Measurements from ENCODE around the gene RIN1.
"Not testable (repeated sequence)": the region's sequence is repeated elsewhere in the genome, so short reads cannot be mapped to it uniquely, and the experiment has no call there.

RIN1 gene

DNA sequence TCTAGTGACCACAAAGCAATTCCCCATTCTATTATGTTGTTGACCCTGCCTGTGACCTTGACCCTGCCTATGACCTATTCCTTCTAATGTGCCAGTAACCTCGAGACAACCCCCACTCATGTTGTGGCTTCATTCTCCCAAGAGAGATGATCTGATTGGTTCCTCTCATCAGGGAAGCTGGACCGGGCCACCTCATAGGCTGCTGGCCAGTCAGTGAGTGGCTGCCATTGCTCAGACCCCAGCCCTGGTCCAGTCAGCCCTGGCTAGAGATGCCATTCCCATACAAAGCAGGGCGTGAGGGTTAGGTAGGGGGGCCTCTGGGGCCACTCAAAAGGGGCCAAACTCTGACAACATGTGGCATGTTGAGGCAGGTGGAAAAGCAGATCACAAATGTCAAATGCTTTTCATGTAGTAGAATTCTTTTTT is 23.4 kb upstream of the RIN1 start:
- Histone ChIP-seq H3K27me3 (ENCODE audit: control insufficient read depth, insufficient read depth, low read length, poor library complexity, severe bottlenecking) (no peaks in the 10 kb centered on the region), H3K36me3 (ENCODE audit: control insufficient read depth, insufficient read depth, low read length) (no peaks in the 10 kb centered on the region), H3K4me1 (ENCODE audit: control insufficient read depth, insufficient read depth, low read length) (no peaks in the 10 kb centered on the region), H3K27ac (ENCODE audit: insufficient read depth, low read depth, low read length, poor library complexity, severe bottlenecking) (no peak overlapping the region), H3K4me3 (ENCODE audit: insufficient read depth, low read depth, low read length) (no peak overlapping the region), H3K9me3 (ENCODE audit: control insufficient read depth, low read length) (no peaks in the 10 kb centered on the region)
- WGBS, 2 experiments = 88 to 92% methylated on average over 3 of the region's 3 CpGs

DNA sequence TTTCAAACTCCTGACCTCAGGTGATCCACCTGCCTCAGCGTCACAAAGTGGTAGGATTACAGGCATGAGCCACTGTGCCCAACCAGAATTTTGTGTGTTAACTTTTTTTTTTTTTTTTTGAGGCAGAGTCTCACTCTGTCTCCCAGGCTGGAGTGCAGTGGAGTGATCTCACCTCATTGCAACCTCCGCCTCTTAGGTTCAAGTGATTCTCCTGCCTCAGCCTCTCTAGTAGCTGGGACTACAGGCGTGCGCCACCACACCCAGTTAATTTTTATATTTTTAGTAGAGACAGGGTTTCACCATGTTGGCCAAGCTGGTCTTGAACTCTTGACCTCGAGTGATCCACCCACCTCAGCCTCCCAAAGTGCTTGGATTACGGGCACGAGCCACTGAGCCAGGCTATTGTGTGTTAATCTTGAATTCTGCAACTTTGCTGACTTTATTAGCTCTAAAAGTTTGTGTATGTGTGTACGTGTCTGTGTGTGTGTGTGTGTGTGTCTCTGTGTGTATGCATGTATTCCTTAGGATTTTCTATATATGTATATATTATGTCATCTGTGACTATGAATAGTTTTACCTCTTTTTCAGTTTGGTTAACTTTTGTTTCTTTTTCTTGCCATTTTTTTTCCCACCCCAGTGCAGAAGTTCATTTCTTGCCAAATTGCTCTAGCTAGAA is 14.5 kb upstream of the RIN1 start:
- not testable (repeated sequence) for H3K9me3 ChIP-seq (ENCODE audit: control insufficient read depth, low read length); H3K27me3 ChIP-seq (ENCODE audit: control insufficient read depth, insufficient read depth, low read length, poor library complexity, severe bottlenecking); H3K36me3 ChIP-seq (ENCODE audit: control insufficient read depth, insufficient read depth, low read length); H3K27ac ChIP-seq (ENCODE audit: insufficient read depth, low read depth, low read length, poor library complexity, severe bottlenecking); H3K4me3 ChIP-seq (ENCODE audit: insufficient read depth, low read depth, low read length)
- 93 to 96% methylated on average over 8 of the region's 8 CpGs for WGBS, 2 experiments
- H3K4me1 ChIP-seq (ENCODE audit: control insufficient read depth, insufficient read depth, low read length) = peaks cover 11% of the 10 kb centered on the region

DNA sequence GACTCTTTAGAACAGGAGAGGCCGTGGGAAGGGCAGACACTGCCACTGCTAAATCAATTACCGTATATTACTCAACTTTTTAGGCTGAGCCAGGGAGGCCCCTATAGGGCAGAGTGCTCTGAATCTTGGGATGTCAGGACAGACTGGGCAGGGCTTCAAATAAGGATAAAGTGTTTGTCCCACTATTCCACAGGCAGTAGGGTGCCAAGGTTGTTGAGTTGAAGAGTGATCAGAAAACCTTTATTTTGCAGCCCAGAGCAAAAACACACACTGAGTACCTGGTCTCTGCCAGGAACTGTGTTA is 12.8 kb upstream of the RIN1 start:
- Histone ChIP-seq H3K4me3 (ENCODE audit: insufficient read depth, low read depth, low read length) (no peak overlapping the region), H3K27ac (ENCODE audit: insufficient read depth, low read depth, low read length, poor library complexity, severe bottlenecking) (no peak overlapping the region), H3K4me1 (ENCODE audit: control insufficient read depth, insufficient read depth, low read length) (peaks cover 16% of the 10 kb centered on the region), H3K27me3 (ENCODE audit: control insufficient read depth, insufficient read depth, low read length, poor library complexity, severe bottlenecking) (no peaks in the 10 kb centered on the region), H3K36me3 (ENCODE audit: control insufficient read depth, insufficient read depth, low read length) (peaks cover 4% of the 10 kb centered on the region), H3K9me3 (ENCODE audit: control insufficient read depth, low read length) (no peaks in the 10 kb centered on the region)
- 94 to 100% methylated on average over 2 of the region's 2 CpGs for WGBS, 2 experiments

DNA sequence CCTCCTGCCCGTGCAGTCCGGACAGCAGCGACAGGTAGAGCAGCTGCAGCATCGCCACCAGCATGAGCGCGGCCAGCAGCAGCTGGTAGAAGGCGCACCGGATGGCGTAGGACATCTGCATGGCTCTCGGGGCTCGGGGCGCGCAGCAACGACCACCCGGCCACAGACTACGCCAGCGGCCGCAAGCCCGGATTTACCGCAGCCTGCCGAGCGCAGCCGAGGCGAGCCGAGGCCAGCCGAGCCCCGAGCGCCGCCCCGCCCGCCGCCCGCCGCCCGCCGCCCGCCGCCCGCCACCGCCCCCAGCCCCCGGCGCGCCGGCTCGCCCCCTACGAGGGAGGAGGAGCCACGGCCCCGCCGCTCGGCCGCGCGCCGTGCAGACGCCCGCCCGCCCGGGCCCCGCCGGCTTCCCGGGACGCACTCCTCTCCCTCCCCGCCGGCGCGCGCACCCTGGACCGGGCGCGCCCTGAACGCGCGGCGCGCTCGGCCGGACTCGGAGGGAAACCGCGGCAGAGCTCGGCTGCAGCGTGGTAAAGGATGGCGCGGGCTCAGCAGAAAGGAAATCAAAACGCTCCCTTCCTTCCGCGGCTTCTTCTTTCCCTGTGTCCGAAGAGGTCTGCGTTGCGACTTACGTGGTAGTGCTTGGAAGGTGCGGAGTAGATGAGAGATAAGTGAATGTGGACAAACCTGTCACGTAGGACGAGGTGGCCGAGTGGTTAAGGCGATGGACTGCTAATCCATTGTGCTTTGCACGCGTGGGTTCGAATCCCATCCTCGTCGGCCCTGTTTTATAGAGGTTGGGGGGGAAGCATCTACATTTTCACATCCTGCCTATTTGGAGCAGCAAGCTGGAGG is 11.4 kb upstream of the RIN1 start, which contains the start of gene B4GAT1:
Gene B4GAT1, minus strand, starts transcription at position 205 of the 852 bp plus-strand sequence. Its CDS starts 84 bp downstream, at position 121.
- H3K27ac ChIP-seq (ENCODE audit: insufficient read depth, low read depth, low read length, poor library complexity, severe bottlenecking) = peak within 1 kb of the TSS; percentile 64
- H3K27me3 ChIP-seq (ENCODE audit: control insufficient read depth, insufficient read depth, low read length, poor library complexity, severe bottlenecking) = no peaks in the 10 kb centered on the region
- peak within 1 kb of the TSS; percentile 68 for H3K4me3 ChIP-seq (ENCODE audit: insufficient read depth, low read depth, low read length)
- peaks cover 16% of the 10 kb centered on the region for H3K4me1 ChIP-seq (ENCODE audit: control insufficient read depth, insufficient read depth, low read length)
- no peaks in the 10 kb centered on the region for H3K9me3 ChIP-seq (ENCODE audit: control insufficient read depth, low read length)
- 1% methylated on average over 101 of the region's 101 CpGs for WGBS, 2 experiments
- no peaks in the 10 kb centered on the region for H3K36me3 ChIP-seq (ENCODE audit: control insufficient read depth, insufficient read depth, low read length)

DNA sequence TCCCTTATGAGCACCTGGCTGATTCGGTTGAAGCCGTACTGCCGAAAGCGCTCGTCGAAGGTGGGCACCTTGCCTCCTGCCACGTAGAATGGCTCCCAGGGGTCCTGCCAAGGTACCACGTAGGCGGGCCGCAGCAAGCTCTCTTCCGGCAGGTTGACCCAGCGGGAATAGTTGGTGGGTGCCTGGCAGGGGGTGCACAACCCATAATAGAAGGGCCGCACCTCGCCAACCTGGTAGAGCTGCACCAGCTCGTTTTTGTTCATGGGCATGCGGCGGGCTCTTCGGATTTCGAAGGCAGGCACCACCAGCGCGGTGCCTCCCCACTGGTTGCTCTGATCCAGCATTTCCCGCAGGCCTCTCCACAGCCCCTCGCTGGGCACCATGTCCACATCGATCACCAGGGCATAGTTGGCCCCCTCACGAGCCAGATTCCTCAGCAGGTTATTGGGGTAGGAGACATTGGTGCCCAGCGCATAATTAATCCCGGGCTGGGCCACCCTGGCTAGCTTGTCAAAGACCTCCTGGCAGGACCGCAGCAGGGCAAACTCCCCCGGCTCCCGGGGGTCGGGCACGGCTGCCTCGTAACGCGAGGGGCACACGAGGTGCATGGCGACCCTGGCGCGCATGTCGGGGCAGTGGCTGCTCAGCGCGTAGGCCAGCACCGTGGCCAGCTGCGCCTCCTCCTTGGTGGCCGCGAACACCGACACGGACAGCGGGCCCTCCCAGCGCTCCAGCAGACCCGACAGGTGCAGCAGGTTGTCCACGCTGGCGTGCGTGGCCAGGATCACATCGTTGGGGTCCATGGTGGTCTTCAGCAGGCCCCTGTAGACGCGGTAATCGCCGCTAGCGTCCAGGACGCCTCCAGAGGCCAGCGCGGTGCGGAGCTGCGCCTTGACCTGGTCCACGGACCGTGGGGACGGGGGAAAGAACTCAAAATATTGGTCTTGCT is 10.5 kb upstream of the RIN1 start:
- Histone ChIP-seq H3K4me3 (ENCODE audit: insufficient read depth, low read depth, low read length) (peak overlapping the region; percentile 68), H3K9me3 (ENCODE audit: control insufficient read depth, low read length) (no peaks in the 10 kb centered on the region), H3K27me3 (ENCODE audit: control insufficient read depth, insufficient read depth, low read length, poor library complexity, severe bottlenecking) (no peaks in the 10 kb centered on the region), H3K36me3 (ENCODE audit: control insufficient read depth, insufficient read depth, low read length) (no peaks in the 10 kb centered on the region), H3K27ac (ENCODE audit: insufficient read depth, low read depth, low read length, poor library complexity, severe bottlenecking) (no peak overlapping the region), H3K4me1 (ENCODE audit: control insufficient read depth, insufficient read depth, low read length) (peaks cover 16% of the 10 kb centered on the region)
- WGBS, 2 experiments = 44% methylated on average over 68 of the region's 68 CpGs

DNA sequence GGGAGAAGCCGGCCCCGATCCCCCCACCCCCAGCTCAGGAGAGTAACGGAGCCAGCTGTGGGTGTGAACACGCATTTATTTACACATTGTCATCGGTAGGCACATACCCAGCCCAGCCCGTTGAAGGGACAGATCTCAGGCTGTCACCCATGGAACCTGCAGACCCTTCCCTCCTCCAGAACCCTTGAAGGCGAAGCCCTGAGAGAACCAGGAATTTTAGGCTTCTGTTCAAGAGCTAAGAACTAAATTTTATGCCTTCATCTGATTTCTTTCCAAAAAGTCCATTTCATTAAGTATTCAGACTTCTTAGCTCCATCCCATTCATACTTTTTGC is 9.0 kb upstream of the RIN1 start:
- Histone ChIP-seq H3K36me3 (ENCODE audit: control insufficient read depth, insufficient read depth, low read length) (peaks cover 7% of the 10 kb centered on the region), H3K9me3 (ENCODE audit: control insufficient read depth, low read length) (no peaks in the 10 kb centered on the region), H3K4me3 (ENCODE audit: insufficient read depth, low read depth, low read length) (peak overlapping the region; percentile 56), H3K27ac (ENCODE audit: insufficient read depth, low read depth, low read length, poor library complexity, severe bottlenecking) (peak overlapping the region; percentile 72), H3K4me1 (ENCODE audit: control insufficient read depth, insufficient read depth, low read length) (peaks cover 16% of the 10 kb centered on the region), H3K27me3 (ENCODE audit: control insufficient read depth, insufficient read depth, low read length, poor library complexity, severe bottlenecking) (no peaks in the 10 kb centered on the region)
- WGBS, 2 experiments = 19 to 22% methylated on average over 7 of the region's 7 CpGs

DNA sequence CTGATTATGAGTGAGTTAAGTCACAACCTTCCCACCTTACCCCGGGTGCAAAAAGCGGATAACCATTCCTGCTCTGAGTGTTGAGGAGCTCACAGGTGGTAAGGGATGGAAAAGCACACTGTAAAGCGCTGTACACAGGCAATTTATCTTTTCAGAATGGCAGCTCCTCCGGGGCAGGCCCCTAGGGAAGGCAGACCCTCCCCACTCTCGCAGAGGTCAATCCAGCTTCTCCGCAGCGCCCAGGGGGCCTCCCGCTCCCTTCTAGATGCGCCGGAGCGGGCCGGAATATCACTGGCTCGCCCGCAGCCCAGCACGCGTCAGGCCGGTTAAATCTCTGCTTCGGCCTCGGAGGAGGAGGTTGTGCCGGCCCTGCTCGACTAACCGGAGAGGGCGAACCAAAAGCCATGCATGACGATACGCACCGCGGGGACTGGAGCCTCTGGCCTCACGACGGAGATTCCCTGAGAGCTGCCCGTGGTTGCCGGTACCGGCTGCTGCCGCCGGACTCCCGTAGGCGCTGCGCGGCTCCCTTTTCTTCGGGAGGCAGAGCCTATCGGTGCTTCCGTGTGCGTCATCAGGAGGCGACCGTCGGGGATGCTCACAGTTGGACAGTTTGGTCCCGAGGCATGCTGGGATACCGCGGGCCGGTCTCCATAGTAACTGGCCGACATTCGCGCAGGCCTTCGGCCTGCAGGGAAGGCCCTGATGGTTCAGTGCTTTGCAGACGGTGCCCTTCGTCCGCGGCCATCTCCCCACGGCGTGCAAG is 8.5 kb upstream of the RIN1 start, which contains the start of gene BRMS1:
Gene BRMS1, minus strand, starts transcription at position 555 of the 766 bp plus-strand sequence. CDS start 2,870 bp downstream, outside the sequence.
- WGBS, 2 experiments = 1% methylated on average over 59 of the region's 59 CpGs
- Histone ChIP-seq H3K36me3 (ENCODE audit: control insufficient read depth, insufficient read depth, low read length) (peaks cover 8% of the 10 kb centered on the region), H3K4me3 (ENCODE audit: insufficient read depth, low read depth, low read length) (peak within 1 kb of the TSS; percentile 56), H3K4me1 (ENCODE audit: control insufficient read depth, insufficient read depth, low read length) (peaks cover 16% of the 10 kb centered on the region), H3K9me3 (ENCODE audit: control insufficient read depth, low read length) (no peaks in the 10 kb centered on the region), H3K27me3 (ENCODE audit: control insufficient read depth, insufficient read depth, low read length, poor library complexity, severe bottlenecking) (no peaks in the 10 kb centered on the region), H3K27ac (ENCODE audit: insufficient read depth, low read depth, low read length, poor library complexity, severe bottlenecking) (peak within 1 kb of the TSS; percentile 72)

DNA sequence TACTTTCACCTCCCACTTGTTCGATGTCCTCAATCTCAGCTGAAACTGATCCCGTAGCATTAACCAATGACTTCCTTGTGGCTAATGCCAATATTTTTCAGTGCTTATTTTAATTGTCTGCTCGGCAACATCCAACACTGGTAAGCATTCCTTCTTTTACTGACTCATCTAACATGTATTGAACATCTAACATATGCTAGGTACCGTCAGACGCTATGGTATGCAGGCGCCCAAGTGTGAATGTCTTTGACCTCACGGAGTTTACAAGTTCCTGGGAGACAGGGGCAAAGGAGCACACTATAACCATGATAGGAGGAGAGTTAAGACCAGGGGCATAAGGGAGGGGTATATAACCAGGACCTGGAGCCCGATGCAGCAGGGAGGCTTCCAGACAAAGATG is 6.9 kb upstream of the RIN1 start:
- no peak overlapping the region for H3K27ac ChIP-seq (ENCODE audit: insufficient read depth, low read depth, low read length, poor library complexity, severe bottlenecking)
- WGBS, 2 experiments = 95 to 96% methylated on average over 8 of the region's 8 CpGs
- peaks cover 8% of the 10 kb centered on the region for H3K36me3 ChIP-seq (ENCODE audit: control insufficient read depth, insufficient read depth, low read length)
- no peaks in the 10 kb centered on the region for H3K27me3 ChIP-seq (ENCODE audit: control insufficient read depth, insufficient read depth, low read length, poor library complexity, severe bottlenecking)
- peaks cover 16% of the 10 kb centered on the region for H3K4me1 ChIP-seq (ENCODE audit: control insufficient read depth, insufficient read depth, low read length)
- no peaks in the 10 kb centered on the region for H3K9me3 ChIP-seq (ENCODE audit: control insufficient read depth, low read length)
- no peak overlapping the region for H3K4me3 ChIP-seq (ENCODE audit: insufficient read depth, low read depth, low read length)

DNA sequence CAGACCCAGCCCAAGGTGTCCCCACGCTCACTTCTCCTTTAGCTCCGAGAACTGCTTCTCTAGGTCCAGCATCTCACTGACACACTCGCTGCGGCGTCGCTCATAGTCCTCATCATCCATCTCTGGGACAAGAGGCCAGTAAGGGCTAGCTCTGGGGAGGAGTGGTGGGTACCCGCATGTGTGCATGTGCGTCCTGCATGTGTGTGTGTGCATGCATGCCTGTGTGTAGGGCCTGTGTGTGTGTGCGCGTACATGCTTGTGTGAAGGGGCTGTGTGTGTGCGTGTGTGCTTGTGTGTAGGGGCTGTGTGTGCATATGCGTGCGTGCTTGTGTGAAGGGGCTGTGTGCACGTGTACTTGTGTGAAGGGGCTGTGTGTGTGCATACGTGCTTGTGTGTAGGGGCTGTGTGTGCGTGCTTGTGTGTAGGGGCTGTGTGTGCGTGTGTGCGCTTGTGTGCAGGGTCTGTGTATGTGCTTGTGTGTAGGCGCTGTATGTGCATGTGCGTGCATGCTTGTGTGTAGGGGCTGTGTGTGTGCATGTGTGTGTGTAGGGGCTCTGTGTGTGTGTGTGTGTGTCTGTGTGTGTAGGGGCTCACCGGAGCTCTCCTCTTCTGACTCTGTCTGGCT is 5.4 kb upstream of the RIN1 start:
- Histone ChIP-seq H3K9me3 (ENCODE audit: control insufficient read depth, low read length) (no peaks in the 10 kb centered on the region), H3K4me1 (ENCODE audit: control insufficient read depth, insufficient read depth, low read length) (peaks cover 22% of the 10 kb centered on the region), H3K36me3 (ENCODE audit: control insufficient read depth, insufficient read depth, low read length) (peaks cover 8% of the 10 kb centered on the region), H3K4me3 (ENCODE audit: insufficient read depth, low read depth, low read length) (no peak overlapping the region), H3K27ac (ENCODE audit: insufficient read depth, low read depth, low read length, poor library complexity, severe bottlenecking) (no peak overlapping the region), H3K27me3 (ENCODE audit: control insufficient read depth, insufficient read depth, low read length, poor library complexity, severe bottlenecking) (no peaks in the 10 kb centered on the region)
- WGBS, 2 experiments = 95% methylated on average over 20 to 21 of the region's 21 CpGs
